Lung (tissue), 12 donors: Measurements from ENCODE around the gene ATG14. TPM values are rescaled to one million over a fixed set of nuclear protein-coding genes. Genes with fewer than 3 reads are reported as not detected.

Source experiments
- ATAC-seq: fragments of 200-7000 bp; cut with Tn5 transposase; one replicate; pipeline ENCODE4 v1.9.1; 2020; ENCODE audit warnings: moderate number of reproducible peaks; ENCODE audit not compliant: insufficient read depth, low FRiP score
- DNase-seq, 3 donors: peaks; one replicate each; pipeline ENCODE4 v3.0.0-alpha.2; 2013 to 2017
- H3K27ac ChIP-seq, 2 donors: one replicate each; pipeline ENCODE4 v1.5.1; 2013; ENCODE audit warnings: mild to moderate bottlenecking in 2 of 2, moderate library complexity in 2 of 2, control low read depth in 1 of 2, inconsistent platforms in 1 of 2, low read depth in 1 of 2, low read length in 1 of 2
- H3K27me3 ChIP-seq, 3 donors: one replicate each; pipeline ENCODE4 v1.5.1; 2013; ENCODE audit warnings: low read length in 2 of 3; ENCODE audit not compliant: control insufficient read depth in 3 of 3, insufficient read depth in 3 of 3
- H3K36me3 ChIP-seq, 4 donors: one replicate each; pipeline ENCODE4 v1.5.1; 2013; ENCODE audit warnings: low read length in 4 of 4, mild to moderate bottlenecking in 1 of 4, moderate library complexity in 1 of 4; ENCODE audit not compliant: control insufficient read depth in 4 of 4, insufficient read depth in 4 of 4
- H3K4me1 ChIP-seq, 5 donors: one replicate each; pipeline ENCODE4 v1.5.1; 2013; ENCODE audit warnings: low read length in 5 of 5, mild to moderate bottlenecking in 2 of 5, moderate library complexity in 1 of 5; ENCODE audit not compliant: control insufficient read depth in 5 of 5, insufficient read depth in 5 of 5
- H3K4me3 ChIP-seq: one replicate; pipeline ENCODE4 v1.5.1; 2013; ENCODE audit warnings: mild to moderate bottlenecking, control low read depth, moderate library complexity
- H3K9ac ChIP-seq, 2 donors: one replicate each; pipeline ENCODE4 v1.5.1; 2013; ENCODE audit warnings: low read length in 2 of 2, control low read depth in 1 of 2; ENCODE audit not compliant: insufficient read depth in 1 of 2
- H3K9me3 ChIP-seq, 4 donors: one replicate each; pipeline ENCODE4 v1.5.1; 2013; ENCODE audit warnings: low read length in 3 of 4, mild to moderate bottlenecking in 1 of 4, moderate library complexity in 1 of 4; ENCODE audit not compliant: control insufficient read depth in 4 of 4, insufficient read depth in 3 of 4
- CTCF ChIP-seq: IDR thresholded peaks from 2 replicates; pipeline ENCODE4 v1.5.1; 2012; ENCODE audit warnings: mild to moderate bottlenecking; ENCODE audit errors: control extremely low read depth, extremely low read depth
- WGBS, 2 donors: extraction: QIAGEN DNeasy Blood & Tissue Kit; methylation state at CpG; one replicate each; pipeline ENCODE4 v1.1.7; 2013; 5-methylcytosine and 5-hydroxymethylcytosine counted together
- polyA plus RNA-seq, 2 donors: library from polyadenylated mRNA; stranded (reverse); fragments of 200-250 nt; gene quantifications; one replicate each; pipeline ENCODE4 v1.2.1, GENCODE V29; 2013
- total RNA-seq, 2 donors: library from RNA; depleted of rRNA in 1 of 2; stranded (reverse); fragments of >200 nt in 1 of 2; gene quantifications; one replicate each; pipeline ENCODE4 v1.2.1, GENCODE V29; 2014 to 2021
- donor health status: control.
- donor health status: control.
- donor health status: Bipolar disorder and iron deficiency.
- donor health status: healthy.
- donor health status: DM: yes; HTN: yes; CAD: no.

ATG14 gene
- total and polyA plus RNA-seq, 4 donors = 3.4 to 19.0 (median 7.0) TPM

- ATAC-seq = no peak
- H3K36me3 ChIP-seq = peaks cover 0 to 12% (median 7%) of the 10 kb centered on the region in 4 donors
- no peak for DNase-seq
- H3K9ac ChIP-seq = no peak overlapping the region
- H3K4me1 ChIP-seq = peaks cover 0 to 12% (median 0%) of the 10 kb centered on the region in 5 donors
- no peaks in the 10 kb centered on the region for H3K27me3 ChIP-seq
- peak overlapping the region in 1 of 2 donors; percentile 60 for H3K27ac ChIP-seq
- no peak for TF ChIP-seq CTCF
- H3K9me3 ChIP-seq = no peaks in the 10 kb centered on the region
- no peak overlapping the region for H3K4me3 ChIP-seq
- 79 to 91% methylated on average over 2 of the region's 2 CpGs for WGBS, 2 donors
Observed at GRCh38 chr14:55399852-55400251, 11.8 kb downstream of the ATG14 start.

- no peaks in the 10 kb centered on the region for H3K9me3 ChIP-seq
- H3K4me1 ChIP-seq = peaks cover 0 to 12% (median 0%) of the 10 kb centered on the region in 5 donors
- TF ChIP-seq CTCF = no peak
- DNase-seq = no peak
- 98 to 100% methylated on average over 1 of the region's 1 CpG for WGBS, 2 donors
- ATAC-seq = no peak
- H3K36me3 ChIP-seq = peaks cover 0 to 12% (median 9%) of the 10 kb centered on the region in 4 donors
- peak overlapping the region in 1 of 2 donors; percentile 60 for H3K27ac ChIP-seq
- H3K27me3 ChIP-seq = no peaks in the 10 kb centered on the region
- H3K9ac ChIP-seq = no peak overlapping the region
- H3K4me3 ChIP-seq = no peak overlapping the region
Observed at GRCh38 chr14:55399183-55399582, 12.4 kb downstream of the ATG14 start.

GRCh38 chr14:55398679-55399078 is 13.0 kb downstream of the ATG14 start:
- Histone ChIP-seq H3K27ac (no peak overlapping the region), H3K4me1 (peaks cover 0 to 12% (median 0%) of the 10 kb centered on the region in 5 donors), H3K27me3 (no peaks in the 10 kb centered on the region), H3K36me3 (peaks cover 0 to 12% (median 9%) of the 10 kb centered on the region in 4 donors), H3K9me3 (no peaks in the 10 kb centered on the region), H3K9ac (no peak overlapping the region), H3K4me3 (no peak overlapping the region)
- ATAC-seq (peak; percentile 58), DNase-seq (peak in 2 of 3 donors; percentile 15 to 58)
- WGBS, 2 donors = 85 to 89% methylated on average over 5 of the region's 5 CpGs
- no peak for TF ChIP-seq CTCF

GRCh38 chr14:55389330-55389729 is 22.3 kb downstream of the ATG14 start:
- no peak for TF ChIP-seq CTCF
- Histone ChIP-seq H3K4me1 (peaks cover 0 to 3% (median 0%) of the 10 kb centered on the region in 5 donors), H3K9ac (no peak overlapping the region), H3K27me3 (no peaks in the 10 kb centered on the region), H3K27ac (no peak overlapping the region), H3K4me3 (no peak overlapping the region), H3K9me3 (no peaks in the 10 kb centered on the region), H3K36me3 (peaks cover 9 to 19% (median 15%) of the 10 kb centered on the region in 4 donors)
- DNase-seq (no peak), ATAC-seq (no peak)
- 94 to 95% methylated on average over 4 of the region's 4 CpGs for WGBS, 2 donors
